22Rv1 (cell line): Measurements from ENCODE around the gene ACLY.
"Not testable (repeated sequence)": the region's sequence is repeated elsewhere in the genome, so short reads cannot be mapped to it uniquely, and the experiment has no call there.

Experiments
- H3K27ac ChIP-seq: fragments of 450-650 bp; 2 replicates; pipeline ENCODE4 v1.5.1; 2017
- CTCF ChIP-seq: fragments of 450-650 bp; IDR thresholded peaks from 2 replicates; pipeline ENCODE4 v1.5.1; 2017; ENCODE audit warnings: mild to moderate bottlenecking
- ZFX ChIP-seq: fragments of 450-650 bp; IDR thresholded peaks from 2 replicates; pipeline ENCODE4 v1.6.1; 2017; ENCODE audit warnings: antibody characterized with exemption, borderline replicate concordance

ACLY gene

GRCh38 chr17:41868568-41868967, 50.2 kb downstream of the ACLY start:
- TF ChIP-seq ZFX (no peak), CTCF (no peak)
- no peak overlapping the region for H3K27ac ChIP-seq

- TF ChIP-seq CTCF (no peak), ZFX (no peak)
- peak overlapping the region; percentile 88 for H3K27ac ChIP-seq
Measured at GRCh38 chr17:41865596-41865893, 53.2 kb downstream of the ACLY start.

- 0 out of 2 replicates have a peak, but pooled peaks have one; percentile 33 for TF ChIP-seq CTCF
- no peak for TF ChIP-seq ZFX
- H3K27ac ChIP-seq, result peak within 1 kb of the TSS; percentile 88
Measured at GRCh38 chr17:41864836-41865595, 53.7 kb downstream of the ACLY start, which contains the start of gene KLHL11. TSS of gene KLHL11 (minus strand) at chr17:41865423. CDS start at chr17:41865370, 53 bp downstream.

- peak overlapping the region; percentile 88 for H3K27ac ChIP-seq
- no peak for TF ChIP-seq CTCF
- TF ChIP-seq ZFX, result no peak
Measured at GRCh38 chr17:41864498-41864835, 54.3 kb downstream of the ACLY start.

GRCh38 chr17:41863074-41863848, 55.5 kb downstream of the ACLY start:
- TF ChIP-seq CTCF, result no peak
- no peak for TF ChIP-seq ZFX
- no peak overlapping the region for H3K27ac ChIP-seq

- no peak for TF ChIP-seq ZFX
- H3K27ac ChIP-seq, result no peak overlapping the region
Measured at GRCh38 chr17:41860254-41860931, 58.4 kb downstream of the ACLY start.

GRCh38 chr17:41851382-41851781, 67.4 kb downstream of the ACLY start:
- H3K27ac ChIP-seq, result not testable (repeated sequence)
